CMK (cell line): ENCODE data around the gene NUDT16L1.

Experiments used
- DNase-seq: peaks from one replicate; pipeline ENCODE4 v3.0.0-alpha.2; 2010; ENCODE audit warnings: low read depth

NUDT16L1 gene

DNA sequence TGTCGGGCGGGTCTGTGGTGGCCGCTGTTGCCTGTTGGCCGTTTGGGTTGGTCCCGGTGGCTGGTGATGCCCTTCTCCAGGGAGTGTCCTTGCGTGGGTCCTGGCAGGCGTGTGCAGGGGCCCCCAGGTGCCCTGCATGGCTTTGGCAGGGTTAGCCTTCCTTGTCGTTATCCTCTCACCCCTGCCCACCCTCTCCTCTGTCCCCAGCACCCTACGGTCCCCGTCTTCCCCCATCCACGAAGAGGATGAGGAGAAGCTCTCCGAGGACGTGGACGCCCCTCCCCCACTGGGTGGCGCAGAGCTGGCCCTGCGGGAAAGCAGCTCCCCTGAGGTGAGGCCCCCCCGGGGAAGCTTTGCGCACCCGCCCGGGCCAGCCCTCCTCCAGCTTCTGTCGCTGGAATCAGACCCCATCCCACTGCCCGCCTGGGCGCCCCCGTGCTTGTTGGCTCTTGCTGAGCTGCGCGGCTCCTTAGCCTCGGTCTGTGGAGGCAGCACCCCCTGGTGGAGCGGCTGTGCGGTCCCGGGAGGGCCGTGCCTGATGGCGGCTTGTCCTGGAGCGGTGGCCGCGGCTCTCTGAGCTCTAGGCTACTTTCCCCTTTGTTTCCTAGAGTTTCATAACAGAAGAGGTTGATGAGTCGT, 10.6 kb upstream of the NUDT16L1 start:
- no peak for DNase-seq

DNA sequence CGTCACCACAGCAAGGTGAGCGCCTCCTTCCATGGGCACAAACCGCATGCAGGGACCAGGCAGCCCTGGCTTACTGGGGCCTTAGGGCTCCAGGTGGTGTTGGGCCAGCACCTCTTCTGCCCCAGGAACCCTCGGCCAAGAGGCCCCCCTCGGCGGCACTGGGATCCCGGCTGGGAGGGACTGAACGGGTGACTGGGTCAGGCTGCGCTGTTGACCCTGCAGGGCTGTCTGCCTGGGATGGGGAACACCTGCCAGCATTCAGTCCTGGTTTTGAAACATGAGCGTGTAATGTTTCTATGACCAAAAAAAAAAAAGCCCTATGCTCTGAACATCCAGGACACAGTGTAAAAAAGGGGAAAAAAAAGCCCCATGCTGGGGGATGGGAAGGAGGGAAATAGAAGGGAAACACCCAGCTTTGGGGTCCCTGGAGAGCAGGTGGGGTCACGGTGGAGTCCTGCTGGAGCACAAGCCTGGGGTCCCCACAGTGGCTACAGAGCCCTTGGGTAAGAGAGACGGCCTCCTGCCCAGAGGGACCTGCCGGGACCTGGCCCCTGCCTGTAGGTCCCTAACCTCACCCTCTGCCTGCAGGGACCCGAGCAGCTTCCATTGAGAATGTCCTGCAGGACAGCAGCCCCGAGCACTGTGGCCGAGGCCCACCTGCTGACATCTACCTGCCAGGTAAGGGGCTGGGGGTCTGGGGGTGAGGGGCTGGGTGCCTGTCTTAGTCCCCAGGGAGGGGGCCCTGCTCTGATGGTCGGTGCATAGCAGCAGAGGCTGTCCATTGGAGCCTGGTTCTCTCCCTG, 9.9 kb upstream of the NUDT16L1 start:
- DNase-seq: no peak

DNA sequence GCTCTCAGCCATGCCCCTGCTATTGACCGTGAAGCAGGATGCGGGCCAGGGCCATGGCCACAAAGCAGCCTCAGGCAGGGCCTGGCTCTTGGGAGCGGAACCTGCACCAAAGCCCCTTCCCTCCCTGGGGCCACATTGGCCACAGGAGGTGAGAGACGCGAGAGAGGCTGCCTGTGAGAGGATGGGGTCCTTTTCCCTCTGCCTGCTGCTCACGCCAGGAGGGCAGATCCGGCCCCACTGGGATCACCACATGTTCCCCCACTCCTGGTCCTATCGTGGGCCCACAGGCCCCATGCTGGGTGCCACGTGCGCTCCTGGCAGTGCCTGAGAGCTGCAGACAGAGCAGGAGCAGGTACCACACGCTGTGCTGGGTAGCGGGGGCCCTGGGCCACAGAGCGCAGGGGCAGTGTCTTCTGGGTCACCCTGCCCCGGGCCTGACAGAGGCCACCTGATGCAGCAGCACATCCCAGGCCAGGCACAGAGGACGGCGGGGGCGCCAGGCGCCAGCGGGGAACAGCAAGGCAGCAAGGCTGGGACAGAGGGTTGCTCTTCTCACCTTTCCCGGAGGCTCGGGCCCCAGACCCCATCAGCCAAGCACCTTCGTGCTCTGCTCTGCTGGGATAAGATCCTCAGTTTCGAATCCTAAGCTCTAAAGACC, 9.2 kb upstream of the NUDT16L1 start:
- no peak for DNase-seq

DNA sequence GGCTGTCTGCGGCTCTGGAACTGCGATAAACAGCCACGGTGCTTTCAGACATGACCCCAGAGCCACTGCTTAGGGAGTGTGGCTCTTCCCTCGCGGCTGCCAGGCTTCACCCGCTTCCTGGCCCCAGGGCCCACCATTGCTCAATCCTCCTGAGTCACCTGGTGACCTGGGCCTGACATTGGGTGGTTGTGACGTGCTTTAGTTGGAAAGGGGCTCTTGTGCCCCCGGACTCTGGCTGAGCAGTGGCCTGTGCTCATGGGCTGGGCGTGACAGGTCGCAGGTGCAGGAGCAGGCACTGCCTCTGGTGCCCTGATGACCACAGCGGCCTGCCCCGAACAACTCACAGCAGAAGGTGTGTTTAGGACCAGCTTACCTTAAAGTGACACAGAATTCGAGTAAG, 8.6 kb upstream of the NUDT16L1 start:
- DNase-seq: no peak

DNA sequence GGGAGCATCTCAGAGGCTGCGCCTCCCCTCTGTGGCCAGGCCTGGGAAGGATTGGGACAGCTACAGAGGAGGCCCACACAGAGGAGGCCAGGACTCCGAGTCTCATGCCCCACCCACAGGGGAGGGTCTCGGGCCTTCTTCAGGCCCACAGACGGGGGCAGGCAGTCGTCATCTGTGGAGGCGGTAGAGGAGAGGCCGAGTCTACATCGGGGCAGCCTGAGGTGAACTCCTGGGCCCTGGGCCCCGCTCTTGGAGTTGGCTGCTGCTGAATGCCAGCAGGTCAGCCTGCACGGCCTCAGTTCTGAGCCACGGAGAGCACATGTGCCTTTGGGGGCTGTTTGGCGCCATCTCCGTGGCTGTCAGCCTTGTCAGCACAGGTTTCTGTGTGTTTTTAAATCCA, 8.1 kb upstream of the NUDT16L1 start:
- DNase-seq: no peak

DNA sequence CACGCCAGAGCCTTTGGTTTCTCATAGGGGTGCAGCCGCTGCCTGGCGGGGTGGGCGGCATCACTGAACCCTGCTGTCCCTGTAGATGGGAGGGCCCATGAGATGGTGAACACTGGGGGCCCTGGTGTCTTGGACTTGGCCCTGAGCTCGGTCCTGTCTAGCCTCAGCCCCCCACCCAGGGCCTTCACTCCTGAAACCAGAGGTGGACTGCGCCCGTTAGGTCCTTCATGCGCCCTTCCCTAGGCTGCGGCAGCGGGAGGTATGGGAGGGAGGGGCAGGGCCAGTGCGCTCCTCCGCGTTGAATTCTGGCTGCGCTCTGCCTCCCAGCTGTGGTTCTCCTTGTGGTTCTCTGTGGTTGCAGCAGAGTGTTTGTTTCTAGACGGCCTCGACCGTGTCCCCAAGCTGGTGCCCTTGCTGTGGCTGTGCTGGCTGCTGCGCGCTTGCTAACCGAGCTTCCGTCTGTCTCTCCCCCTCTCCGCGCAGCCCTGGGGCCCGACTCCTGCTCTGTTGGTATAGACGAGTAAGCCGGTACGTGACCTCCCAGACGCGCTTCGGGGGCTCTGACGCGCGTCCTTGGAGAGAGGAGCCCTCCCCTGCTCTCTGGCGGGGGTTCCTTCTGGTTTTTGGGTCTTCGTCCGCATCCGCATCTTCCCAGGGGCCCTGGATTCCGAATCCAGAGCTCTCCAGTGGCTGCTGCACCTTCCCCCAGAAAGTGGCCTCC, 7.4 kb upstream of the NUDT16L1 start:
- DNase-seq: no peak

GRCh38 chr16:4686497-4687210, 6.7 kb upstream of the NUDT16L1 start:
- no peak for DNase-seq

DNA sequence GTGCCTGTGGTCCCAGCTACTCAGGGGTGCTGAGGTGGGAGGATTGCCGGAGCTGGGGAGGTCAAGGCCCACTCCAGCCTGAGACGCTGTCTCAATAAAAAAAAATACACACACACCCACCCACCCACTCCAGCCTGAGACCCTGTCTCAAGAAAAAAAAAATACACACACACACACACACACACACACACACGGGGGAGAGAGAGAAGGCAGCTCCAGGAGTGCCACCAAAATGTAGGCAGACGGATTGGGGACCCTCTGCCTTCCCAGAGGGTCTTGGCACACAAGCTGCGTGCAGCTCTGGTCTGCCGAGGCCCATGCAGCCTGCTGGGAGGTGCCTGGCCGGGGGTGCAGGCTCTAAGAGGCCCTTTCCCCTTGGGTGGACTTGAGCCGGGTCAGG, 5.9 kb upstream of the NUDT16L1 start:
- DNase-seq: no peak

DNA sequence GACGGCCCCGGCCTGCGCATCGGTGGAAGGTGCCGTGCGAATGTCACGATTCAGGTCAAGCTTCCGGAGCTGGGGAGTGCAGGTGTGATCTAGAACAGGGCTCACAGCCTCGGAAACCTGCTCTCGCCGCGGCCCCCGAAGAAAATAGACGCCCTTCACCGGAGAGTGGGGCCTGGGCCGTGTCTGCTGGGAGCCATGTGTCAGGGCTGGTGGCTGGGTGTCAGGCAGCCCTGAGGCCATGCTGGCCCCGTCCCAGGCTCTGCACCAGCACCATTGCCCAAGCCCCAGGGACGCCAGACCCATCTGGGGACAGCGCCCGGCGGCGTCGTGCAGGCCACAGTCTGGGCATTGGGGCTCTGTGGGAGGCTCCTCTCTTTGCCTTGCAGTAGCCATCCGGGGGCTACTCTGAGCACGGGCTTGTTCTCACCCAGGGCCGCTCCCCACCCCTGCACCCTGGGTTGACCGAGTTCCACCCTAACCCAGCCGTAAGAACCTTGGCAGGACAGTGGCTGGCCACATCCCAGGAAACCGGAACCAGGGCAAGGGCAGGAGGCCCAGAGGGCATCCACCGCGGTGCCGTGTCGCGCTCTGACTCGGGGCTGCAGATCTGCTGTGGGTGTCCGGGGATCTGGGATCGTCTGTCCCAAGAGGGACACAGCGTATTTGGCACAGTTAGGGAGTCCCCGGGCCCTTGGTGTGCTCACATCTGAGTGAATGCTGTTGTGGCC, 5.3 kb upstream of the NUDT16L1 start:
- DNase-seq: no peak

DNA sequence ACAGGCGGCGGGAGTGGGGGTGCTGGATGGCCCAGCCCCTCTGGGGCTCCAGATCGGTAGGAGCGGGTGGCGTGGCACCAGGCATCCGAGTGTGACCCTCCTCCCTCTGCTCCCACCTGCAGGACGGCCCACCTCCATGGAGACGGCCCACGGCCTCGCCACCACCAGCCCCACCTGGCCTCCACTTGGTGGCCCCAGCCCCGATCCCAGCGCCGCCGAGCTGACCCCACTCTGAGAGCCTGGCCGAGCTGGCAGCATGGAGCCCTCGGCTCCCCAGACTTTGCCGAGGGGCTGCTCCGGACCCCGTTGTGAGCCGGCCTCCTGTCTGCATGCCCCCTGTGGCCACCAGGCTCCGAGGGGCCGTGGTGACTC, 4.7 kb upstream of the NUDT16L1 start:
- DNase-seq: no peak

DNA sequence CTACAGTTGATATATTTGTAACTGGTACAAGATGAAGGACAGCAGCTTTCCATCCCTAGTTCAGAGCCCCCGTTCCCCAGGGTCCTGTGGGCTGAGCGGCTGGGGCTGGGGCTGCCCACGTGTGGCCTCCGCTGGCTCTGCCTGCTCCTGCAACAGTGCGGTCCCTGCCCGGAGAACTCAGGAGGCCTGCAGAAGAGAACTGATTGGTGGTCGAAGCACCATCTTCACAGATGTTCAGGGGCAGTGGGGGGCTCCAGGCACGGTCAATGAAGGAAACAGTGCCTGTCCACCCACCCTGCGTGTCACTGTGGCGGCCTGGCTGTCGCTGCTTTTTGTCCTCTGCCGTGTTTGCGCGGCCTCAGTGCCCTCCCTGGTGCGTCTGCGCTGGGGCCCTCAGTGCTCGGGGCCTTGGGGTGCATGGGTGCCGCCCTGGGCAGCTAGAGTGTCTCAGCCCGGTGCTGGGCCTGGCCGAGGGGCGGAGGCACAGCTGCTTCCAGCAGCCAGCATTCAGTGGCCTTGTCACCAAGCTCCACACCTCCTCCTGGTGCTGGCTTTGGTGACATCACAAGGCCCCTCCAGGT, 4.2 kb upstream of the NUDT16L1 start:
- DNase-seq: no peak

DNA sequence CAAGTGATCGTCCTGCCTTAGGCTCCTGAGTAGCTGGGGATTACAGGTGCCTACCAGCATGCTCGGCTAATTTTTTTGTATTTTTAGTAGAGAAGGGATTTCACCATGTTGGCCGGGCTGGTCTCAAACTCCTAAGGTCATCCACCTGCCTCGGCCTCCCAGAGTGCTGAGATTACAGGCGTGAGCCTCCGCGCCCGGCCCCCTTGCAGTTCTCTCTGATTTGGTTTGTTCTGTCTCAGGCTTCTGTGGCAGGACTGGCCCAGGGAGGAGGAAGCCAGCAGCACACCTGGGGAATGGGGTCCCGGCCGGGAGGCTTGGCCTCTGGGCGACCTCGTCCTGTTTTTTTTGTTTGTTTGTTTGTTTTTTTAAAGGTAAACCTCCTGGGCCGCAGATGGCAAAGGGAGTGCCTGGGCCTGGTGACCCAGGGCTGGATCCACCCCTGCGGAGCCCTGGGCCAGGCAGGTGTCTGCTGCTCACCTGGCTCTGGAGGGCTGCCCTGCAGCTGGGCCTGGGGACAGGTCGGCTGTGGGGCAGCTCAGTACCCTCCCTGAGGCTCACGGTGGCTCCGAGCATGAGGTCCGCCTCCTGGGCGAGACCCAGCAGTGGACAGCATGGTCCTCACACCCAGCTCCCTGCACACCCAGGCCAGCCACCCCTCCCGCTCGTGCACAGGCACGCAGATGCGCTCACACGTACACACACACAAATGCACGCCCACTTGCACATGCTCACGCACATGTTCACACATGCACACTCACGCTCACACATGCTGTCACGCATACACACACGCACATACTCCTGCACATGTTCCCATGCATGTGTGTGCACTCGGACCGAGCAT, 3.3 kb upstream of the NUDT16L1 start:
- DNase-seq: no peak

GRCh38 chr16:4690946-4691665, 2.3 kb upstream of the NUDT16L1 start:
- DNase-seq: no peak

DNA sequence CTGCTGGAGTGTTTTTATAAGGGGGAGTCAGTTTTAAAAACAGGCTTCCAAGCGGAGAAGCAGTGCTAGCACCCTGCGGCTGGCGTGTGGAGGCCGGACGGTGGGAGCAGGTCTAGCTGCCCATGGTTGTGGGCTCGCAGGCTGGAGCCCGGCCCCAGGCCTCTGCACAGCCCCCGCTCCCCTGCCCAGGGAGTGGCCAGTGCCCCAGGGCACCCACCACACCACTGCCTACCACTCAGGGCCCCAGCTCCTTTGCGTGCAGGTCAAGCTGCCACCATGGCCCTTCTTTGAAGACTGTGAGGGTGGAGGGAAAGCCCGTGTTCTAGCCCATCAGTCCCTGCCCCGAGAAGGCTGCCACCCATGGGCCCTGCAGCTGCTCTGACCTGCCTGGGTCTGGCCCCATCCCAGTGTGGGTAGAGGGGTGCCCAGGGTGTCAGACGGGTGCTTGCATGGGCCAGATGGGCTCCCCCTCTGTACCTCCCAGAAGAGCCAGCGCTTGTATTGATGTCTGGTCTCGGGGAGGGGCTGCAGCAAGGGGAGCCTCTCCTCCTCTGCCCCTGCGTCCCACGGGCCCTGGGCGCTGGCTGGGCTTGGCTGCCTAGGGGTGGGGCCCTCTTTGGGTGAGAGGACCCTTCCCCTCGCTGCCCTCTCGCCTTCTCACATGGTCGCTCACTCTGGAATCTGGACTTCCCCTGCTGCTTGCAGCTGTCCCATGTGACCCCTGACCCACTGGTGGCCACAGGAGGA, 1.5 kb upstream of the NUDT16L1 start:
- DNase-seq: no peak

GRCh38 chr16:4692460-4693295, 684 bp upstream of the NUDT16L1 start:
- DNase-seq: no peak

- DNase-seq: no peak
Measured at GRCh38 chr16:4693956-4694641, 737 bp downstream of the NUDT16L1 start.
